NAMALWA (cell line): Measurements from ENCODE around the gene MRPS5.

Experiments
- DNase-seq: peaks from one replicate; pipeline ENCODE4 v3.0.0-alpha.2; 2015; ENCODE audit warnings: low spot score

The MRPS5 gene

DNA sequence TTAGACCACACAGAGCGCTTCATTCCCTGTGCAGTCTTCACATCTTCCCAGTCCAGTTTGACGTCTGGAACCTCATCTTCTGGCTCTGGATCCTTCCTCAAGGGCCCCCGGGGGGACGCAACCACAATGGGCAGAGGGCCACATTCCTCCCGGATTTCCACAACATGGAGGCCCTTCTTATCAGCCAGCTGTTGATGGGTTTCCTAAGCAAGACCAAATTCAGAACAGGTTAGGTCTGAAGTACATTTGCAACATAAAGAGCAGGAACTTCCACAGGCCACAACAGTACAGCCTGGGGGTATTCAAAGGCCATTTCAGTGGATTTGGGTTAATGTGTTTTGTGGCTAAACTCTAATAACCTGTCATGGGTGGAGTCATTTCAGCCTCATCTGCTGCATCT lies 34.2 kb downstream of the MRPS5 start:
- DNase-seq: no peak

DNA sequence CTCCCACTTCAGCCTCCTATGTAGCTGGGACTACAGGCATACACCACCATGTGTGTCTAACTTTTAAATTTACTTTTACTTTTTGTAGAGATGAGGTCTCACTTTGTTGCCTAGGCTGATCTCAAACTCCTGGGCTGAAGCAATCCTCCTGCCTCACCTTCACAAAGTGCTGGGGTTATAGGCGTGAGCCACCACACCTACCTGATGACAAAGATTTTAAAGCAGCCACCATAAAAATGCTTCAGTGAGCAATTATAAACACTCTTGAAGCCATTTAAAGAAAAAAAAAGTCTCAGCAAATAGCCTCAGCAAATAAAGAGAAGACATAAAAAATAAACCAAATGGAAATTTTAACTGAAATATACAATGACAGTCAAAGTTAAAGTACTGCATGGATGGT lies 35.6 kb downstream of the MRPS5 start:
- no peak for DNase-seq

DNA sequence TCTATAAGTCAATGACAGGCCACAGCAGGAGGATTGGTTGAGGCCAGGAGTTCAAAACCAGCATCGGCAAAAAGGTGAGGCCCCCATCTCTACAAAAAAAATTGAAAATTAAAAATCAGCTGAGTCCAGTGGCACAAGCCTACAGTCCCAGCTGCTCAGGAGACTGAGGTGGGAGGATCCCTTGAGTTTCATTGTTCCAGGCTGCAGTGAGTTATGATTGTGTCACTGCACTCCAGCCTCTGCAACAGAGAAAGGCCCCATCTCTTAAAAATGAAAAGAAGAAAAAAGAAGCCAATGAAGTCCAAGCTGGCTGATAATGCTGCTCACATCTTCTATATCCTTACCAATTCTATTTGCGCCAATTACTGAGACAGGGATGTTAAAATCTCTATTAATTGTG lies 39.1 kb downstream of the MRPS5 start:
- no peak for DNase-seq

DNA sequence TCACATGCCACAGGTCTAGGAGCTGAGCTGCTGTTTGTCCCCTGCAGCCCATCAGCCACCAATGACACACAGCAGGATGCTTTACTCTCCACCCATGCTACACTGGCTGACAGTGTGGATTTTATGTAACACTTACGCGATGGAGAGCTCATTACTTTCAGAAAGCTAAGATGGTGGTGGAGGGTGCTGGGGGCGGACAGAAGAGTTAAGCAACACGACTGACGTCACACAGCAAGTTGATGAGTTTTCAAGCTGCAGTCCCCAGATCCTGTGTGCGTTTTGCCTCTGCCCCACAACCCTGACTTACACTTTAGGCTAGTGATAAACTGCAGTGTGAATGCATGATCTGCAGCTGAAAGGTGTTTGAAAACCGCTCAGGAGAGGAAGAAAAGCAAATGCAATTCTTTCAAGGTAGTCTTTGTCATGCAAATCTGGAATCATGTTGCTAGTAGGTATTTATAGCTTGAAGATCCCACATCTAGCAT lies 42.4 kb downstream of the MRPS5 start:
- DNase-seq: no peak

DNA sequence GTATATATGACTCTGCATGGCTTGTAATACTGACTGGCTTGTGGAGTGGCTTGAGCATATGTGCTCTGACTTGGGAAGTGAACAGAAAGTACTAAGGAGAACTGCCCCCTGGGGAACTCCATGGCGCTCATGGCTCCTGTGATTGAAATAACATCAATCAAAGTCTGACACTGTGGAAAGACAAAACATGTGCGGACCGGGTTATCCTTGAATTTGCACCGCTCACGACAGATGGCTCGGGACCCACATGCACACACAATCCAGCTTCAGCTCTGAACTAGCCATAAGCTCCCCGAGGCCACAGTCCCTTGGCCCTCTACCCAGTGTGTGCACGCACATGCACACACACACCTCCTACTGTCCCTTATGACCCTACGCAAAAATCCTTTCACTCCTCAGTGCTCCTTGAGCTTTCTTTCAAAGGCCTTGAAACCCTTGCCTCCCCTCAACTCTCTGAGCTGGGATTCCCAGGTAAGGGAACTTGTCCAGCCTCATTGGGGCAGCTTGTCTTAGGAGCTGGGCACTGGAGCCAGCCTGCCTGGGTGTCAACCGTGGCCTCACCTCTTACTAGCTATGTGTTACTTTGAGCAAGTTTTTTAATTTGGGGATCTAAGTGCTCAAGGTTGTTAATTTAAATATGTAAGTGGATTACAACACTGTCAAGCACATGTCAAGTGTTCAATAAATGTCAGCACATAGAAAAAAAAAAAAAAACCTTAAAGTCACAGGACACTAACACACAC lies 43.6 kb downstream of the MRPS5 start:
- DNase-seq: no peak

DNA sequence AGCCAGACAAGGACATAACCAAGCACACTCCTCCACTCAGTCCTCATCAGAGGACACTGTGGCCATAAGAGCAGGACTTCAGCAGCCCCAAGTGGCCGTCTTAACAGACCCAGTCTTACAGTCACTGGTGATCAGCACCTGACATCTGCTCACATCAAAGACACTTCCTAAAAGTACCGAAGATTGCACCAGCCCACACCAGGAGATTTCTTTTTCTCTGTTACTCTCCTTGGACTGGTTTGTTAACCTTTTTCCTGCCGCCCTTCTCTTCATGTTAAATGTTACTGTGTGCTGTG lies 44.1 kb downstream of the MRPS5 start:
- peak; percentile 13 for DNase-seq

DNA sequence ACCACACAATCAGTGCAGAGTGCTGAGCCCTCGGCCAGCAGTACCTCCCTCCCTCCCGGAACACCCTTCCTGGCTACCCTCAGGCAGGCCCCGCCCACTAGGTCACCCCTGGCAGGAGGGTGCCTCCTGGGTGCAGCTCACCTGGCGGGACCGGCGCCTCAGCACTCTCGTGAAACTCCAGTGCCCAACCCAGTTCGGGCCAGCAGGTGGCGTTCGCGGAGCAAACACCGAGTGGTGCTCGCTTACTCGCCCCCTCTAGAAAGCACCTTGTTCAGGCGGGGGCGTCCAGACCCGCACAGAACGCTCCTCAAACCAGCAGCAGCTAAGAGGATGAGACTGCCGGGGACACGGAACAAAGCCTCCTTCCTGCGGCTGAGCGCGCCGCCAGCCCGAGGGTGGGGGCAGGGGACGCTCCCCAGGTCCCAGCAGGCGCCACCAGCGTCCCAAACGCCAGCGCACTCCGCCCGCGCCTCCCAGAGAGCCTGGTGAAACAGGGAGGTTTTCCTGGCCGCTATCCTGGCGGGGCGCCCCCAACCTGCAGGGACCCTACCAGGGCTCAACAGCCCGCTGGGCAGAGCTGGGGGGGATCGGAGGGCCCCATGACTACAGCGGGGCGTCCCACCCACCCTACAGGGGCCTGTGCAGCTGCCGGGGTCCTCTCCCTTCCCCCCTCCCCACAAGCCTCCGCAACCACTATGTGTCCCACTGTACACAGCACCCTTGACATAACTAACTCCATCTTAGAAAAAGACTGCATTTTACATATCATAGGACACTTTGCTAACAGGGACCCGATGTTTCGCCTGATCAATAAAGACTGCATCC lies 44.7 kb downstream of the MRPS5 start:
- peak; percentile 68 for DNase-seq

DNA sequence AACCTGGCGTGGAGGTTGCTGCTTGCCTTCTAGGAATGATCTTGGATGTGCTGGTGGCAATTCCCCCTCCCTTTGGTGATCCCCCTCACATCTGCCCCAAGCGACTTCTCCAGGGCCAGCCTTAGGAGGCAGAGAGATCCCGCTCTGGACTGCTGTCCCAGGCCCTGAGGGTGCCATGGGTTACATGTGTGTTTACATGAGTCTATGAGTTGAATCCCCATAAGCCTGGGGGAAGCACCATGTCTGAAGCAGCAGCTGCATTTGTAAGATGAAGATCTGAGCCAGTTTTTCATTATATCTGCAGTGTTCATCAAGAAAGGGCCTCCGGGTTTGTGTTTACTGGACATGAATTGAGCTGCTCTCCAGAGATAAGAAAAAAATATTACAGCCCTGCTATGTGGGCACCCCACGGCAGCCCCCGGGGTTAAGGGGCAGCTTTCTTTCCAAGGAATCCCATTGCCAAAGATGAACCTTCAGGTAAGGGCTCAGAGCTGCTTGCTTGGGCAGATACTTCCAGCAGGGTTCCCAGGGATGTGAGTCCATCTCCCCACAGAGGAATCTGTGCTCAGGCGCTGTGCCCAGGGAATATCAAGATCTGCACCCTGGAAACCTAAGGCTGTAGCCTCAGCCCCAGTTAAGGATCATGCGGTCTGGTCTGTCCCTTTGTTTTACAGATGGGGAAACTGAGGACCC lies 46.0 kb downstream of the MRPS5 start:
- no peak for DNase-seq

DNA sequence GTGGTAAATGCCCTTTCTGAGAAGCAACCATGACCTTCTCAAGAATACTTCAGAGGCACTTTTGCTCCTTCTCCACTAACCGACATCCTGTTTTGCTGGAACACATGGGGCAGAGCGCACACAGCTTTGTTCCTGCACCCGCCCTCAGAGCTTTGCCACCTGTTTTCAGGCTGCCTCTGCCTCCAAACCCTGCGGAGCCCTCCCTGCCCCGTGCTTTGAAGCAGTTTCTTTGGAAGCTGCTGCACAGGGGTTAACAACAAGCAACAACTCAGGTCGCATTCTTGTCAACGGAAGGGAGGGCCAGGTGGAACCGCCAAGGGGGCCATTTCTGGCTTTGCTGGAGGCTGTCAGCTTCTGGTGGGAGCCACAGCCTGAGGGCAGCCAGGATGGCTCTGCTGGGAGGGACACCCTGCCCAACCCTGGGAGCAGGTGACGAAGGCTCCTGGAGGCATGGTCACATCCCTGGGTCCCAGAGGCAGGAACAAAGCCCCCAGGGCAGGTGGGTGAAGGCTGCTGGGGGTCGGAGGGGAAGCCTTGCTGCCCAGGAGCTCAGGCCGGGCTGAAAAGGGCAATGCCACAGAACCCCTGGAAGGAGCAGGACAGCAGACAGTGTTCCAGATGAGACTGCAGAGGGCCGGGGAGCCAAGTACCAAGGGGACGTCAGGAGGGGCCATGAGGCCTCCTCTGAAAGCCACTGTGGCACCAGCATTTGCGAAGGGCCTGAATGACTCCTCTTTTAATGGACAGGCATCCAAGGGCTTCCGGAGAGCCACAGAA lies 46.8 kb downstream of the MRPS5 start:
- DNase-seq: no peak

DNA sequence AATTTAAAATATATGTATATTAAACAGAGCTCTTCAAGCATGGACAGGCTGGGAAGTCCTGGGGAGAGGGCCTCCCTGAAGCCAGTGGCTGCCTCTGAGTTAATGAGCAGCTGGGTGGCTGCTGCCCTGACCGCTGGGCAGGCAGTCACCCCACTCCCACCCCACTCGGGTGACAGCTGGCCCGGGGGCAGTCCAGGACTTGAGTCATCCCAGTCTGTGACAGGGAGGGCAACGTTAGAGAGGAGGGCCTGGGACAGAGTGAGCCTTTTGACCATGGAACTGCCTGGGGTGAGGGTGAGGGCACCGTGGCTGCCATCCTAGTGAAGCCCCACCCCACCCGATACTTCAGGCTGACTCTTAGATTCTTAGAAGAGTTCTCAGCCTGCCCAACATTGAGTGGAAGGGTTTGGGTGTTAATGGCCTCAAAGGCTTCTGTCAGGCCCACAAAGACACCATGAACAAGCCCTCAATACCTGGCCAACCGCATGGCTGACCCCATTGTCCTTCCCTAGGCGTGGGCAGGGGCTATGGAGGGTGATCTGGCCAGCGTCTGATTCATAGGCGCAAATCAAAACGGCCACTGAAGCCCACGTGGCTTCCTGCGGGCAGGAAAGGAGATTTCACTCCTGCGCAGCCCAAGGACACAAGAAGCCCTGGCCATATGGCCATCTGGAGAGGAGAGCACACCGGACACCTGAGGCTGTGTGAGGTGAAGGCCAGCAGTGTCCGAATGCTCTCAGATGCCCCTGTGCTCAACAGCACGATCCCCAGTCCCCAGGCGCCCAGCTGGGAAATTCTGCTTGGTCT lies 47.5 kb downstream of the MRPS5 start:
- DNase-seq: no peak

DNA sequence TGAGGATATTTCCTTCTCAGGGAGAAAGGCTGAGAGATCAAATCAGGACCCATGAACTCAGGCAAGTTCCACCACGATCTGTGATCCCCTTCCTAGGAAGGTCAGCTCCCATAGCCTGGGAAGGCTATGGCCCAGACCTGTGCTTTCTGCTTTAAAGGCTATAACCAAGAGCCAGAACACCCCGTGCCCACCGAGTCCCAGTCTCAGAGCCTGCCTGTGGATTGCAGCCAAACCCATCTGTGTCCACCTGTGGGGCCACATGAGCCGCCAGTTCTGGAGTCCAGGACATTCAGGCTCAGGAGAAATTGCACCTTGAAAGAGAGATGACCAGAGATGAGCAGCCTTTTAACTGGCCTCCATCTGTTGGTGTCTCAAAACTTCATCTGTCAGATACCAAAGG lies 49.2 kb downstream of the MRPS5 start:
- DNase-seq: no peak

DNA sequence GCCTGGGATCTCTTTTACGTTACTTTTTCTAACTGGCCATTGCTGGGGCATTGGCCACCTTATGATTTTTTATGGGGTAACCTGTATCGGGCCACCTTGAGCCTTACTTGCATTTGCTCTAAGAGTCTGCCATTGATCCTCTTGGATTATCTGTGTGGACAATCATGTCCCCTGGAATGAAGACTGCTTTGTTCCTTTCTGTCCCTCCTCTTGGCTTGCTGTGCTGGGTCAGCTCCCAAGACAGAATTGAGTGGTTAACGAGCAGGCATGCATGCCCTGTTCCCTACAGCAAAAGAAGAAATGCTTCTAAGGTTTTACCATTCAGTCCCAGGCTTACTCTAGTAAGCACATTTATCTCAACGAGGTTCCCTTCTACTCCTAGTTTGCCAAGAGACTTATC lies 49.8 kb downstream of the MRPS5 start:
- DNase-seq: no peak

DNA sequence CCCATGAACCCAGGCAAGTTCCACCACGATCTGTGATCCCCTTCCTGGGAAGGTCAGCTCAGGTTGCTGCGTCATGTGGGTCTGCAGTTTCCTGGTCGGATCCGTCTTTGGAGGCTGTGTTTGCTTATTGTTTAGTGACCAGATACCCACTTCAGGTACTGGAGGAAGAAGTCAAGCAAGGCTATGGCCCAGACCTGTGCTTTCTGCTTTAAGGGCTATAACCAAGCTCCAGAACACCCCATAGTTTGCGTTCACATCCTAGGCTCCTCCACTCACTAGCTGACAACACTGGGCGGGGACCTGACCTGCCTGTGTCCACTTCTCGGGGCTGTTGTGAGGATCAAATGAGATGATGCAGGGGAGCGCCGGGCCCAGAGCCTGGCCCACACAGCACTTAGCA lies 52.1 kb downstream of the MRPS5 start:
- no peak for DNase-seq

DNA sequence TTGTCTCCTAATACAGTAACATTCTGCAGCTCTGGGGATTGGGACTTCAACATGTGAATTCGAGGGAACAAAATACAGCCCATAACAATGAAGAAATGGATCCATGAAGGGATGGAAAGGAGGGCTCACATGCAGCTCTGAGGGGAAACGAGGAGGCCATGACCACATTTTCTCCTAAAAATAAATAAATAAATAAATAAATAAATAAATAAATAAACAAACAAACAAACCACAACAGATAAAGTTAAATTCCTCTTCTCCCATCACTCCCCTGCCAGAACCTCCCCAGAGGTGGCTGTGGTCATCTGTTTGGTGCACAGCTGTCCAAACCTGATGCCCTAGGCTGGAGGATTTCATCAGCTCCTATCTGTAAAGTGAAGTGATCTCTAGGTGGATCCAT lies 53.4 kb downstream of the MRPS5 start:
- DNase-seq: no peak

DNA sequence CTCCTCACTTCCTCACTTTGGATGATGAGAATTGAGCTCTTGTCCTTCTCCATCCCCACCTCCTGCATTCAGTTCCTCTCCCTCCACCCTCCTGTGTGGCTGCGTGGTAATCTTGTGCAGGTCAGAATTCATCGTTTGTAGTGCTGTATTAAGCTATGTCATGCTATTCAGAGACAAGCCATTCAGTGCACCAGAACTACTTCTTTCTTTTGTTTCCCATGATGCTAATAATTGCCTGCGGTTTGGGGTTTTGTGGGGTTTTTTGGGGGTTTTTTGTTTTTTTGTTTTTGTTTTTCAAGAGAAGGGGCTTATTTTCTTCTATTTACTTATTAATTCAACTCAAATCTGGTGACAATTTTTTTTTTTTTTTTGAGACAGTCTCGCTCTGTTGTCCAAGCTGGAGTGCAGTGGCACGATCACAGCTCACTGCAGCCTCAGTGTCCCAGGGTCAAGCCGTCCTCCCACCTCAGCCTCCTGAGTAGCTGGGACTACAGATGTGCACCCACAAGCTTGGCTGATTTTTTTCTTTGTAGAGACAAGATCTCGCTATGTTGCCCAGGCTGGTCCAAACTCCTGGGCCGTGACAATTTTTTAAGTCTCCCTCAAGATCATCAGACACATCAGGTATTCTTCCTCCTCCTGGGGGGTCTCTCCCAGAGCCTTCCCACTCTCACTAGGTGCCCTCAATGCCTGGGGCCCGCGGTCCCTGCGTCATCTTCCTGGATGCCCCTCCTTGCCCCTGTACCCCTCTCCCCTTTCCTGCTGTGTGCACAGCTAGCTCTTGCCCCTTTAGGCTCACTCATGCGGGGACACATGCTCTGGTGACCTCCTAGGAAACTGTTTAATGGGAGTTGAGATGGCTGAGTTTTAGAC lies 58.3 kb downstream of the MRPS5 start:
- no peak for DNase-seq

DNA sequence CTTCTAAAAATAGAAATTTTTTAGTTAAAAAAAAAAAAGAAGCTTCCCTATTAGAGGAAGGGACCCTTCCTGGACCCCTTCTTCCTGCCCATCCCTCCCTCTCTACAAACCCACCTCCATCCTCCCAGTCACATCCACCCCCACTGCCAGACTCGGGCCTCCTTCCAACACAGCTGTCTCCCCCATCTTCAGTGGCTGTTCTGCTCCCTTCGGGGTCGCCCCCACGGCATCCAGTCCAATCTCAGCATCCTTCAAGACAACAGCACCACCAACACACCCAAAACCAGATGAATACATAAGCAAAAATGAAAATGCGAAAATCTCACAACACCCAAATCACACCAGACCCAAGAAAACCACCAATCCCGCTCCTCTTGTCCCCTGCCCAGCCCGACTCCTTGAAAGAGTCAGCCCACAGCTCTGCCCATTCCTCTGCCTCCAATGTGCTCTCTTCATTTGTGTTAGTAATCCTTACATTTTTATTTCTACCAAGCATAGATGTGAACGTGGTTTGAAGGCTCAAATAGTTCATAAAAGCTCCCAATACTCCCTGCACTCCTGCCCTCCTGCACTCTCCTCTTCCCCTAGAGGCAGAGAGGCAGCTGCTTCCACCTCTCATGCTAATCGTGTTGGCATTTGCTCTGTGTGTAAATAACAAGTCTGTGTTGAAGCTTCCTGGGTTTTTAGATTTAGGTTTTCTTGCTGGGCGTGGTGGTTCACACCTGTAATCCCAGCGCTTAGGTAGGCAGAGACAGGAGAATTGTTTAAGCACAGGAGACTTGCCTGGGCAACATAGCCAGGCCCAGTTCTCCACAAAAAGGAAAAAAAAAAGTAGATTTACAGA lies 59.1 kb downstream of the MRPS5 start:
- no peak for DNase-seq

DNA sequence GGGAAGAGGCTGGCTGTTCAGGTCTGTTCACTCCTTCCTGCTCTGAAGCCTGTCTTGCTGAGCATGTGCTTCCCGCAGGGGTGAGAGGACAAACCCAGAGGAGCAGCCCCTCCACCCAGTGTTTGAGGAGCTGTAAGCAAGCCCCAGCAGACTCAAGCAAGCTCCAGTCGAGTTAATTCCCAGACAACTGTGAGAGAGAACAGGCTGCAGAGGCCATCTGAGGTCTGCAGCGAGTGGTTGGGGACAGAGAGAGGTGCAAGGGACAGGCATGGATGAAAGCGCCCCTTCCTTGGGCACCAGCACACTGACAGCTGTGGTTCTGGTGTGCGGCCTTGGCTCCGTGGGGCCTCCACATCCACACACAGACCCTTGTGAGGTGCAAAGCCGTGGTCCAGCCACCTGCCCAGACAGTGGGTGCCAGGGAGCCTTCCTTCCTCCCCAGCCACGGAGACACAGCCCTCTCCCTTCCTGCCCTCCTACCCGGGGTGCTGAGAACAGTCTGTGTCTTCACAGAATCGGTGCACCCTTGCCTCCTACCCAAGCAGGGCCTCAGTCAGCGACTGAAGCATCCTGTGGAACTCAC lies 59.9 kb downstream of the MRPS5 start:
- DNase-seq: no peak

DNA sequence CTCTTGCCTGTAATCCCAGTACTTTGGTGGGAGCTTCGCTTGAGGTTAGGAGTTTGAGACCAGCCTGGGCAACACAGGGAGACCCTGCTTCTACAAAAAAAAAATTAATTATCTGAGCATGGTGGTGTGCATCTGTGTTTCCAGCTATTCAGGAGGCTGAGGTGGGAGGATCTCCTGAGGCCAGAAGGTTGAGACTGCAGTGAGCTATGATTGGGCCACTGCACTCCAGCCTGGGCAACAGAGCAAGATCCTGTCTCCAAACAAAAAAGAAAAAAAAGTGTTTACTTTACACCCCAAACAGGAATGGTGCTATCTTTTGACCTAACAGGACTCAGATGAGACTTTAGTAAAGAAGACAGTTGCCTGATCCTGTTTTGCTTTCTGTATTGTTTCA lies 60.5 kb downstream of the MRPS5 start:
- no peak for DNase-seq

DNA sequence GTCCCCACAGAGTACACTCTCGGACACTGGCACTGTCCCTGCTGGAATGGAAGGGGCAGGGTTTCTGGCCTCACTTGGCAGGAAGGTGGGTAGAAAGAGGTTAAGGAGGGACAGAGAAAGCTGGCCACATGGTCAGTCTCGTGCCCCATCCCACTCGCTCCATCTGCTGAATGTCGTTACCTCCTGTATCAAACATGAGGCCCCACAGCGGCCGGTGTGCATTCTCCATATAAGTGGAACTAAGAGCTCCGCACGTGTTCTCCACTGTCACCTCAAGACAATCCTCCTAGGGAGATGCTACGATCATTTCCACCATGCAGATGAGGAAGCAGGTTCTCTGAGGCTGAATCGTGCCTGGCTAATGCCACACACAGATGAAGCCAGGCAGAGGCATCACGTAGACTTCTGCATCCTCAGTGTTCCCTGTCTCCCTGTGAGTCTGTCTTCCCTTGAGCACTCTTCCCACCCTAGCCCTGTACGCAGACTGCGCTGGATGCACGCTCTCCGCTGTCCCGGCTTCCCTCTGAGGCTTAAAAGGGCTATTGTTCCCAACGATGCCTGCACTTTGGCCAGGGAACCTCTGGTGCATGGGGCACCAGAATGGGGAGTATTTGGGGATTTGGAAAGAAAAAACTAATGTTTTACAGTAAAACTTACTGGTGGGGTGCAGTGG lies 61.0 kb downstream of the MRPS5 start:
- no peak for DNase-seq
